K562 (cell line): ENCODE results near the gene RGS19. TPM values are rescaled to one million over a fixed set of nuclear protein-coding genes. Genes with fewer than 3 reads are reported as not detected.

ENCODE experiments used
- GTF2F1 ChIP-seq: IDR thresholded peaks from 2 replicates; pipeline ENCODE4 v1.6.1; 2011; ENCODE audit warnings: low read depth, low read length, improper control_type of control experiment
- KAT7 ChIP-seq: sonication (generic); formaldehyde crosslinking; IDR thresholded peaks from 2 replicates; pipeline ENCODE4 v1.8.0; 2022; ENCODE audit warnings: missing genetic modification reagents, mild to moderate bottlenecking, borderline replicate concordance
- ZBTB34 ChIP-seq: fragments of 250-450 bp; sonication (Bioruptor Pico); IDR thresholded peaks from 2 replicates; pipeline ENCODE4 v1.8.0; 2021; ENCODE audit warnings: mild to moderate bottlenecking, moderate library complexity
- ZC3H11A ChIP-seq: IDR thresholded peaks from 2 replicates; pipeline ENCODE4 v1.6.1; 2012; ENCODE audit warnings: low read depth, low read length, improper control_type of control experiment
- ZNF354B ChIP-seq: fragments of 250-450 bp; sonication (Bioruptor Pico); IDR thresholded peaks from 2 replicates; pipeline ENCODE4 v1.4.0; 2020
- polyA plus RNA-seq, 8 experiments: library from polyadenylated mRNA; depleted of rRNA in 4 of 8; stranded (reverse) in 5 of 8; unstranded in 3 of 8; fragments of >200 nt; fragmentation: Nextera tagmentation in 2 of 8; fragmentation: Illumina TruSeq in 1 of 8; extraction: Ambion mirVana in 2 of 8; extraction: Trizol in 1 of 8; gene quantifications; 2 replicates each; pipeline versions ENCODE4 v1.2.1 to v1.2.3, GENCODE V29; 2011 to 2014; ENCODE audit warnings: inconsistent platforms in 1 of 8, missing spikeins in 1 of 8
- total RNA-seq, 7 experiments: library from RNA; depleted of rRNA in 6 of 7; stranded (reverse); fragments of >200 nt in 6 of 7; fragmentation: Illumina TruSeq in 2 of 7; extraction: Trizol in 2 of 7; gene quantifications; 2 replicates each; pipeline versions ENCODE4 v1.2.1 to v1.2.3, GENCODE V29; 2011 to 2021; ENCODE audit warnings: low replicate concordance in 1 of 7
- TF ChIP-seq, protein P1 (sequence below): fragments of 450-650 bp; IDR thresholded peaks from 2 replicates; pipeline ENCODE4 v1.6.1; 2016; ENCODE audit warnings: mild to moderate bottlenecking, moderate library complexity
- TF ChIP-seq, protein P2 (sequence below): IDR thresholded peaks from 2 replicates; pipeline ENCODE4 v1.6.1; 2012; ENCODE audit warnings: low read depth, low read length, improper control_type of control experiment, borderline replicate concordance
- TF ChIP-seq, protein P3 (sequence below), 2 experiments: fragments of 450-650 bp in 1 of 2; sonication (generic) in 1 of 2; formaldehyde crosslinking in 1 of 2; IDR thresholded peaks in 1 of 2; conservative IDR thresholded peaks in 1 of 2; 2 replicates each; pipeline versions ENCODE4 v1.6.1 to v1.8.1; 2016 to 2023; ENCODE audit warnings: mild to moderate bottlenecking in 2 of 2, moderate library complexity in 2 of 2, inconsistent platforms in 1 of 2, missing genetic modification reagents in 1 of 2
- TF ChIP-seq, protein P4 (sequence below): fragments of 450-650 bp; formaldehyde crosslinking; IDR thresholded peaks from 2 replicates; pipeline ENCODE4 v1.4.0; 2022; ENCODE audit warnings: missing genetic modification characterization

RGS19 gene
- total and polyA plus RNA-seq, 9 of the 15 experiments (the other 6 are each of a cell fraction or from before 2014, with no cell fraction given) = 0.41 to 23.7 (median 14.6) TPM

DNA sequence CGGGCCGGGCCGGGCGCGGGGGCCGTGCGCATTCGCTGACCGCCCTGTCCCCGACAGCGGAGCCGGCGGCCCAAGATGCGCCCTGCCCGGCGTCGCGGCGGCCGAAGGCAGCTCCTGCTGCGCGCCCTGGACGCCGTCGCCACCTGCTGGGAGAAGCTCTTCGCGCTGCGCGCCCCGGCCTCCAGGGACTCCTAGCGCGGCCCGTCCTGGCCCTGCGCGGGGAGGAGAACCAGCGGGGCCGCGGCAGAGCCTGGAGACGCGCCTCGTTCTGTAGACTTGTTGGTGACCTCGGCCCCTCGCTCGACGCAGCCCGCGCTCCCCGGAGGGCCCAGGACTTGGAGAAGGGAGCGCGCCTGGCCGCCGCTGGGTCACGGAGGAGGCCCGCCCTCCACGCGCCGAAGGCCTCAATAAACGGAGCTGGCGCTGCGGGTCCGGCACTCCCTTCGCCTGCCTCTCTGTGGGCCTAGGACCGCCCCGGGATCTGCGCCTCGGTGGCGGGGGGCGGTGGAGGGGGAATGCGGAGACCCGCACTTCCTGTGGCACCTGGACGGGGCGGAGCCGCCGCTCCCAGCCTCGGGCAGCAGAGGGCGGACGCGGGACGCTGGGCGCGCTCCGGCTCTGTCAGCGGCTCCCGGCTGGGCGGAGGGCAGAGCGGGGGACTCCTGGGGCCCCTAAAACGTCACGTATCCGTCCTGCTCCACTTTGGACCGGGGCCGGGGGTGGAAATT is 40.6 kb downstream of the RGS19 start (continued):
- TF ChIP-seq, protein P1, sequence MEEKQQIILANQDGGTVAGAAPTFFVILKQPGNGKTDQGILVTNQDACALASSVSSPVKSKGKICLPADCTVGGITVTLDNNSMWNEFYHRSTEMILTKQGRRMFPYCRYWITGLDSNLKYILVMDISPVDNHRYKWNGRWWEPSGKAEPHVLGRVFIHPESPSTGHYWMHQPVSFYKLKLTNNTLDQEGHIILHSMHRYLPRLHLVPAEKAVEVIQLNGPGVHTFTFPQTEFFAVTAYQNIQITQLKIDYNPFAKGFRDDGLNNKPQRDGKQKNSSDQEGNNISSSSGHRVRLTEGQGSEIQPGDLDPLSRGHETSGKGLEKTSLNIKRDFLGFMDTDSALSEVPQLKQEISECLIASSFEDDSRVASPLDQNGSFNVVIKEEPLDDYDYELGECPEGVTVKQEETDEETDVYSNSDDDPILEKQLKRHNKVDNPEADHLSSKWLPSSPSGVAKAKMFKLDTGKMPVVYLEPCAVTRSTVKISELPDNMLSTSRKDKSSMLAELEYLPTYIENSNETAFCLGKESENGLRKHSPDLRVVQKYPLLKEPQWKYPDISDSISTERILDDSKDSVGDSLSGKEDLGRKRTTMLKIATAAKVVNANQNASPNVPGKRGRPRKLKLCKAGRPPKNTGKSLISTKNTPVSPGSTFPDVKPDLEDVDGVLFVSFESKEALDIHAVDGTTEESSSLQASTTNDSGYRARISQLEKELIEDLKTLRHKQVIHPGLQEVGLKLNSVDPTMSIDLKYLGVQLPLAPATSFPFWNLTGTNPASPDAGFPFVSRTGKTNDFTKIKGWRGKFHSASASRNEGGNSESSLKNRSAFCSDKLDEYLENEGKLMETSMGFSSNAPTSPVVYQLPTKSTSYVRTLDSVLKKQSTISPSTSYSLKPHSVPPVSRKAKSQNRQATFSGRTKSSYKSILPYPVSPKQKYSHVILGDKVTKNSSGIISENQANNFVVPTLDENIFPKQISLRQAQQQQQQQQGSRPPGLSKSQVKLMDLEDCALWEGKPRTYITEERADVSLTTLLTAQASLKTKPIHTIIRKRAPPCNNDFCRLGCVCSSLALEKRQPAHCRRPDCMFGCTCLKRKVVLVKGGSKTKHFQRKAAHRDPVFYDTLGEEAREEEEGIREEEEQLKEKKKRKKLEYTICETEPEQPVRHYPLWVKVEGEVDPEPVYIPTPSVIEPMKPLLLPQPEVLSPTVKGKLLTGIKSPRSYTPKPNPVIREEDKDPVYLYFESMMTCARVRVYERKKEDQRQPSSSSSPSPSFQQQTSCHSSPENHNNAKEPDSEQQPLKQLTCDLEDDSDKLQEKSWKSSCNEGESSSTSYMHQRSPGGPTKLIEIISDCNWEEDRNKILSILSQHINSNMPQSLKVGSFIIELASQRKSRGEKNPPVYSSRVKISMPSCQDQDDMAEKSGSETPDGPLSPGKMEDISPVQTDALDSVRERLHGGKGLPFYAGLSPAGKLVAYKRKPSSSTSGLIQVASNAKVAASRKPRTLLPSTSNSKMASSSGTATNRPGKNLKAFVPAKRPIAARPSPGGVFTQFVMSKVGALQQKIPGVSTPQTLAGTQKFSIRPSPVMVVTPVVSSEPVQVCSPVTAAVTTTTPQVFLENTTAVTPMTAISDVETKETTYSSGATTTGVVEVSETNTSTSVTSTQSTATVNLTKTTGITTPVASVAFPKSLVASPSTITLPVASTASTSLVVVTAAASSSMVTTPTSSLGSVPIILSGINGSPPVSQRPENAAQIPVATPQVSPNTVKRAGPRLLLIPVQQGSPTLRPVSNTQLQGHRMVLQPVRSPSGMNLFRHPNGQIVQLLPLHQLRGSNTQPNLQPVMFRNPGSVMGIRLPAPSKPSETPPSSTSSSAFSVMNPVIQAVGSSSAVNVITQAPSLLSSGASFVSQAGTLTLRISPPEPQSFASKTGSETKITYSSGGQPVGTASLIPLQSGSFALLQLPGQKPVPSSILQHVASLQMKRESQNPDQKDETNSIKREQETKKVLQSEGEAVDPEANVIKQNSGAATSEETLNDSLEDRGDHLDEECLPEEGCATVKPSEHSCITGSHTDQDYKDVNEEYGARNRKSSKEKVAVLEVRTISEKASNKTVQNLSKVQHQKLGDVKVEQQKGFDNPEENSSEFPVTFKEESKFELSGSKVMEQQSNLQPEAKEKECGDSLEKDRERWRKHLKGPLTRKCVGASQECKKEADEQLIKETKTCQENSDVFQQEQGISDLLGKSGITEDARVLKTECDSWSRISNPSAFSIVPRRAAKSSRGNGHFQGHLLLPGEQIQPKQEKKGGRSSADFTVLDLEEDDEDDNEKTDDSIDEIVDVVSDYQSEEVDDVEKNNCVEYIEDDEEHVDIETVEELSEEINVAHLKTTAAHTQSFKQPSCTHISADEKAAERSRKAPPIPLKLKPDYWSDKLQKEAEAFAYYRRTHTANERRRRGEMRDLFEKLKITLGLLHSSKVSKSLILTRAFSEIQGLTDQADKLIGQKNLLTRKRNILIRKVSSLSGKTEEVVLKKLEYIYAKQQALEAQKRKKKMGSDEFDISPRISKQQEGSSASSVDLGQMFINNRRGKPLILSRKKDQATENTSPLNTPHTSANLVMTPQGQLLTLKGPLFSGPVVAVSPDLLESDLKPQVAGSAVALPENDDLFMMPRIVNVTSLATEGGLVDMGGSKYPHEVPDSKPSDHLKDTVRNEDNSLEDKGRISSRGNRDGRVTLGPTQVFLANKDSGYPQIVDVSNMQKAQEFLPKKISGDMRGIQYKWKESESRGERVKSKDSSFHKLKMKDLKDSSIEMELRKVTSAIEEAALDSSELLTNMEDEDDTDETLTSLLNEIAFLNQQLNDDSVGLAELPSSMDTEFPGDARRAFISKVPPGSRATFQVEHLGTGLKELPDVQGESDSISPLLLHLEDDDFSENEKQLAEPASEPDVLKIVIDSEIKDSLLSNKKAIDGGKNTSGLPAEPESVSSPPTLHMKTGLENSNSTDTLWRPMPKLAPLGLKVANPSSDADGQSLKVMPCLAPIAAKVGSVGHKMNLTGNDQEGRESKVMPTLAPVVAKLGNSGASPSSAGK = peak; percentile 91
- TF ChIP-seq, protein P2, sequence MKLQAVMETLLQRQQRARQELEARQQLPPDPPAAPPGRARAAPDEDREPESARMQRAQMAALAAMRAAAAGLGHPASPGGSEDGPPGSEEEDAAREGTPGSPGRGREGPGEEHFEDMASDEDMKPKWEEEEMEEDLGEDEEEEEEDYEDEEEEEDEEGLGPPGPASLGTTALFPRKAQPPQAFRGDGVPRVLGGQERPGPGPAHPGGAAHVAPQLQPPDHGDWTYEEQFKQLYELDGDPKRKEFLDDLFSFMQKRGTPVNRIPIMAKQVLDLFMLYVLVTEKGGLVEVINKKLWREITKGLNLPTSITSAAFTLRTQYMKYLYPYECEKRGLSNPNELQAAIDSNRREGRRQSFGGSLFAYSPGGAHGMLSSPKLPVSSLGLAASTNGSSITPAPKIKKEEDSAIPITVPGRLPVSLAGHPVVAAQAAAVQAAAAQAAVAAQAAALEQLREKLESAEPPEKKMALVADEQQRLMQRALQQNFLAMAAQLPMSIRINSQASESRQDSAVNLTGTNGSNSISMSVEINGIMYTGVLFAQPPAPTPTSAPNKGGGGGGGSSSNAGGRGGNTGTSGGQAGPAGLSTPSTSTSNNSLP = no peak
- TF ChIP-seq ZC3H11A = no peak
- TF ChIP-seq, protein P3, sequence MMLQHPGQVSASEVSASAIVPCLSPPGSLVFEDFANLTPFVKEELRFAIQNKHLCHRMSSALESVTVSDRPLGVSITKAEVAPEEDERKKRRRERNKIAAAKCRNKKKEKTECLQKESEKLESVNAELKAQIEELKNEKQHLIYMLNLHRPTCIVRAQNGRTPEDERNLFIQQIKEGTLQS (IDR thresholded peaks at IDR 0.05) = no peak
- TF ChIP-seq, protein P3 (CRISPR knock-in tag; conservative IDR thresholded peaks at IDR 0.05) = no peak
- no peak for TF ChIP-seq ZNF354B (CRISPR knock-in tag)
- TF ChIP-seq, protein P4, sequence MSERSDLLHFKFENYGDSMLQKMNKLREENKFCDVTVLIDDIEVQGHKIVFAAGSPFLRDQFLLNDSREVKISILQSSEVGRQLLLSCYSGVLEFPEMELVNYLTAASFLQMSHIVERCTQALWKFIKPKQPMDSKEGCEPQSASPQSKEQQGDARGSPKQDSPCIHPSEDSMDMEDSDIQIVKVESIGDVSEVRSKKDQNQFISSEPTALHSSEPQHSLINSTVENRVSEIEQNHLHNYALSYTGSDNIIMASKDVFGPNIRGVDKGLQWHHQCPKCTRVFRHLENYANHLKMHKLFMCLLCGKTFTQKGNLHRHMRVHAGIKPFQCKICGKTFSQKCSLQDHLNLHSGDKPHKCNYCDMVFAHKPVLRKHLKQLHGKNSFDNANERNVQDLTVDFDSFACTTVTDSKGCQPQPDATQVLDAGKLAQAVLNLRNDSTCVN (CRISPR knock-in tag) = no peak
- TF ChIP-seq KAT7 (CRISPR knock-in tag) = peak; percentile 58; the same call in 1 of the 2 replicates
- no peak for TF ChIP-seq GTF2F1
- no peak for TF ChIP-seq ZBTB34
